ENCODE data around the gene ASS1.

Gene ASS1

DNA sequence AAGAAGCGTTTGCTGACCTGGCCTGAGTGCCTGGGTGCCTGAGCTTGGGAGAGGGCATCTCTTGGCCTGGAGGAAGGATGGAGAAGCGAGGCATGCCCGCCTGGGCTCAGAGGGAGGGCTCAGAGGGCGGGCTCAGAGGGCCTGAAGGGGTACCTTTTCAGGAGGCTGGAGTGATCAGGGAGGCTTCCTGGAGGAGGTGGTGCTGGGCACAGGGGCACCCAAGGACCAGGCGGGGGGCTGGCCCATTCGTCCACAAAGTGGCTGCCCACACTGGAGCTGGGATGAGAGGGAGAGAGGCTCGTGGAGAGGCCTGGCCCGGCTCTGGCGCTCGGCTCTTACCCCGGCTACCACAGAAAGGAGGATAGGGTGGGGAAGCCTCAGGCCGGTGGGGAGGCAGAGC, 32.8 kb downstream of the ASS1 start:
- DNase-seq = no peak

DNA sequence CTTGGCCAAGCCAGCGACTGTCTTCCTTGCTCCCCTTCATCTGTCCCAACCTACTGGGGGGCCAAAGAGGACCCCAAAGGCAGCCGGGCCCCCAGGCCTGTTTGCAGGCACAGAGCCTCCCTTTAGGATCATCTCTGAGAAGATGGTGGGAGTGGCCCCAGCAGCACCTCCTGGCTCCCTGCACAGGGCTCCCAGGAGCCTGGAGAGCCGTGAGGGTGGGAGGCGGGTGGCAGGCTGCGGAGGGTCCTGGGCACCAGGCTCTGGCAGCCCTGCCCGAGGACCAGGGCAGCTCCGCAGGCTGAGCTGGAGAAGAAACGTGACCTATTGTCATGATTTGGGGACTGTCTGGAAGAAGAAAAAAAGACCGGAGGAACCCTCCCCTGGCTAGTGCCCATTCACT, 33.4 kb downstream of the ASS1 start:
- no peak for DNase-seq

DNA sequence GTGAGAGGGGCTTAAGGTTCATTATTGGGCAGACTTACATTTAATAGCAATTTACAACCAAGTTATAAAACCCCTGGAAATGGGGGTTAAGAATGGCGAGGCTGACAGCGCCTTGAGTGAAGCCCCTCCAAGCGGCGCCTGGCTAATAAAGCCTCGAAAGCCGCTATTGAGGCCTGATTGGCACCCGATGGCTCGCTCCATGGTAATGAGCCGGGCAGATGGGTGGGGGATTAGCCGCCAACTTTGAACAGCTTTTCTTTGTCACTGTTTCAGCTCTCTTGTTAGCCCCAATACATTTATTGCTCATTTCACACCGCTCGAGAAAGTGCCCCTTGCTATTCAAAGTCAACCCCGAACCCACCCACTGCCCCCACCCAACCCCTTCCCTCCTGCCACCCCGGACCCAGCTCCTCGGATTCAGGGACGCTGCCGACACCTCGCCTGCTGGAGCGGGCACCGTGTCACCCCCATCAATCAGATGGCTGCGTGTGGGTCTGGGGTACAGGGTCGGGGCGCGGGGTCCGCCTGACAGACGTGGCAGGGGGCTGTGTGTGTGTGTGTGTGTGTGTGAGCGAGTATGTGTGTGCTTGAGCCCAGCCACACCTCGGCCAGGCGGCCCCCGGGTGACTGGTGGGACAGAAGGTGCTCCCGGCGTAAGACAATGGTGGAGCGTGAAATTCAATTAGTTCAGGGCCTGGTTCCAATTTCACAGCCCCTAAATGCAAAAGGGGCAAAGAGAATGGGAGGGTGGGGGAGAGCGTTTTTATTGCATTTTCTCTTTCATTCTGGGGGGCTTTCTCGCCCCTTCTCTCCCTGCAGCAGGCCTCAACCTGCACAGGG, 34.2 kb downstream of the ASS1 start:
- no peak for DNase-seq

GRCh38 chr9:130479587-130479986, 34.8 kb downstream of the ASS1 start:
- no peak for DNase-seq

- no peak for DNase-seq
Observed at GRCh38 chr9:130480673-130481072, 35.9 kb downstream of the ASS1 start.

- no peak for DNase-seq
Observed at GRCh38 chr9:130482463-130482862, 37.7 kb downstream of the ASS1 start.

DNA sequence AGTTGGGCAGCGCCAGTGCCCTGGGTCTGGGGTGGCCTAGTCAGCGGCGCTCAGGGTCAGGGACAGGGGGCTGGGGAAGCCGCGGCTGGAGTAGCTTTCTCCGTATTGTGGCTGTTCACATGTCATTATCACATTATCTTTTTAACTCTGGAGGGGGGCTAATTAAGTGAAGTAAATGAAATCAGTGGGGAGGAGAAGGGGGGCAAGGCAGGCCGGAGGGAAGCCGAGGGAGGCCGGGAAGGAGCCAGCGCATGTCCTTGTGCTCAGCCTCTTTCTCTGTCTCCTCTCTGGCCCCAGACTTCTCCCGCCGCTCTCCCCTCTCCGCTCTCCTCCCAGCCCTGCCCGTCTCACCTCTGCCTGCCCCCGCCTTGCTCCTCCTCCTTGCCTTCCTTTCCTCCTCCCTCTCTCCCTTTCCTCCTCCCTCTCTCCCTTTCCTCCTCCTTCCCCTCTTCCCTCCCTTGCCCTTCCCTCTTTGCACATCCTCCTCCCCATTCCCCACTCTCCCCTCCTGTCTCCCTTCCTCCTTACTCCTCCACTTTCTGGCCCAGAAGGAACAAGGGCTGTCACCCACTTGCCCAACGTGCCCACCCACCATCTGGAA, 38.7 kb downstream of the ASS1 start:
- no peak for DNase-seq

DNA sequence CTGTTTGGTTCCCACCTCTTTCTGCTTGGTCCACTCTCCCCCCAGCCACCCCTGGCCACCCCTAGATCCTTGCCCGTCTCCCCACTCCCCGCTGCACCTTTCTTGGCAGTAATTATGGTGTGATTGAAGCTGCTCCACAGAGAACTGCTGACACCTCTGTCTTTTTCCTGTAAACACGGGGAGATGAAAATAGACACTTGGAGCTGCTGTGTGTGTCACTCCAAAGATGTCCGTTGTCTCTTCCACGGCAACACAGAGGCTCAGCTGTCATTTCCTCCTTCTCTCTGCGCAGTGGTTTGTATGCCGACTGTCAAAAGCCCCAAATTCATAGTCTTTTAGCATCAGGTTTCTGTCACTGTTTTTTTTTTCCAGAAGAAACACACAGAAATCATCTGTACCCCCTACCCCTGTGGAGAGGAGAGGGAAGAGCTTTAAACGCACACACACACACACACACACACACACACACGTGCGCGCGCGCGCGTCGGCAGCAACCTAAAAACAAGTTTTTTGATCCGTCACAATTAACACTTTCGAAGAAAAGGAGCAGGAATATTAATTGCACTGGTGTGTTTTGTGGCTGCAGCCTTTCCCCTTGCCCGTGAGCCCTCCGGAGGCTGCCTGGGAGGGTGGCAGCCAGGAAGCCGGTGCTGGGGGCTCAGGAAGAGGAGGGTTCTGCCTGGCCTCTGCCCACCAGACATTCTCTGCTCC, 39.8 kb downstream of the ASS1 start:
- no peak for DNase-seq

GRCh38 chr9:130486103-130486502, 41.3 kb downstream of the ASS1 start:
- DNase-seq = no peak

GRCh38 chr9:130487500-130487899, 42.7 kb downstream of the ASS1 start:
- no peak for DNase-seq

DNA sequence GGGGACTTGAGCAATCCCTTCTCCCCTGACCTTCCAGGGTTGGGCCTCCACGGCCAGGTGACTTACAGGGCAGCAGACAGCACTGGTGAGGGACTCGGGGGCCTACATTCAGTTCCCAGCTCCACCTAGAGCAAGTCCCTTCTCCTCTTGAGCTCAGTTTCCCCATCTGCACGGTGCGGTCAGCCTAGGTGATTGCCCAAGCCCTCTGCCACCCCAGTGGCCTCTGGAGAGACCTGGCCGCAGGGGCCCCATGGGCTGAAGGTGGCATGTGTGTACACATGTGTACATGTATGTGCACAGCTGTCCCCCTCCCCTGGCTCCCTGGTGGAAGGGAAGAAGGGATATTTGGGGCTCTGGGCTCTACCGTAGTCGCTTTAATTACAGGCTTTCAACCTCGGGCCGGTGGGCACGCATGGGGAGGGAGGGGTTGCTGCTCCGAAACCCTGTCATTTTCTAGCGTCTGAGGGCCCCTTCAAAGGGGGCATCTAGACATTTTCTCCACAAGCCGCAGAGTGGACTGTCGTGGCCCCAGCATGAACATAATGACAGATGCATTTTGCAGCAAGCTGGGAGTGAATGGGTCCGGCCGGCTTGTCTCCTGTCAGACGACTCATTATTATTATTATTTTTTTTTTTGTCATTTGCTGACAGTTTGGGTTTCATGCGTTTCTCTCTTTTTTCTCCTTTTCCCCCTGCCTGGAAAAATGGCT, 44.0 kb downstream of the ASS1 start:
- no peak for DNase-seq

- no peak for DNase-seq
Observed at GRCh38 chr9:130490981-130491380, 46.2 kb downstream of the ASS1 start.

DNA sequence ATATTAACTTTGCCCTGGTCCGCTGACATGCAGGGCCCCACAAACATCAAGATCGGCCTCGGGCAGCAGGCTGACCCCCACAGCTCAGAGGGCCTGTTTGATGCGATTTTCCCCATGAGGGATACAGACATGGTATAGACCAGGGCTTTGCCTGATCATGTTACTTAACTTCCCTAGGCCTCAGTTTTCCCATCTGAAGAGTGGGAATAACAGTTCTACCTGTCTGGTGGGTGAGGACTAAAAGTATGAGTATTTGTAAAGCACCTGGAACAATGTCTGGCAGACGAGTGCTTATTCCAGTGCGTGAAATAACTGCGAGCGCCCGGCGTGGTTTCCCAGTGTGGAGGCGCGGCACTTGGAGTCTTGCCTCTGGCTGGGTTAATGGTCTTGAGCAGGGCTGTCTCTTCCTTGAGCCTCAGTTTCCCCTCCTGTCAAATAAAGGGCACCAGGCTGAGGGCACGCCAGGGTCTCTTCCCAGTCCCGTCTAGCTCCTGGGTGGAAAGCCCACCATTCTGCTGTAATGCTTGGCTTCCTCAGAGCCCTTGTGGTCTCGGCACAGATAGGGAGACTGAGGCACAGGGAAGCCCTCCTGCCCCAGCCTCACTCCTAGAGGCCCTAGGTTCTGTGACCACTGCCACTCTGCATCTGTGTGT, 47.2 kb downstream of the ASS1 start:
- DNase-seq = no peak

DNA sequence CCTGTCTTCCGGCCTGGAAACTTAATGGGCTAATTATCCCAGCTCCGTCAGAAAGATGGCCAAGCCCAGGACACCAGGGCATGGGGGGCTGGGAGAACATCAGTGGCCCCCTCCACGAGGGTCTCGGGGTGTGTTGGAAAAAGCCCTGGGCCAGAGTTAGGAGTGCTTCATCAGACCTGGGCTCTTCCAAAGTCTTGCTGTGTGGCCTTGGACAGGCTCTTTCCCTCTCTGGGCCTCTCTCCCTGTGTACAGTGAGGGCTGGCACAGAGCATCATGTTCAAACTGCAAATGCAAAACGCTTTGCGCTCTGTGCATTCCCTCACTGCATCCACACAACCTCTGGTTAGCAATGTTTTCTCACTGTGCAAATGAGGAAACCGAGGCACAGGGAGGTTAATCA, 48.3 kb downstream of the ASS1 start:
- no peak for DNase-seq

GRCh38 chr9:130493476-130493875, 48.7 kb downstream of the ASS1 start:
- DNase-seq = no peak

- DNase-seq = no peak
Observed at GRCh38 chr9:130495067-130495466, 50.3 kb downstream of the ASS1 start.

- DNase-seq = no peak
Observed at GRCh38 chr9:130497139-130497538, 52.4 kb downstream of the ASS1 start.

- DNase-seq = no peak
Observed at GRCh38 chr9:130498298-130498917, 53.6 kb downstream of the ASS1 start.

- no peak for DNase-seq
Observed at GRCh38 chr9:130498918-130499698, 54.3 kb downstream of the ASS1 start.

- no peak for DNase-seq
Observed at GRCh38 chr9:130499804-130500263, 55.1 kb downstream of the ASS1 start.

All from activated gamma-delta T cell treated with Interleukin-2 at 50 U/mL for 16 hours (primary cell).